H1 (cell line): ENCODE measurements around the gene AFAP1L1. TPM values are rescaled to one million over a fixed set of nuclear protein-coding genes. Genes with fewer than 3 reads are reported as not detected.

ENCODE experiments used
- RAD21 ChIP-seq, 2 experiments: IDR thresholded peaks in 1 of 2; conservative IDR thresholded peaks in 1 of 2; 2 replicates each; pipeline ENCODE4 v1.6.1; 2011; ENCODE audit warnings: low read depth in 2 of 2, low read length in 2 of 2, improper control_type of control experiment in 1 of 2, inconsistent platforms in 1 of 2, mild to moderate bottlenecking in 1 of 2, moderate library complexity in 1 of 2
- polyA plus RNA-seq, 7 experiments: library from polyadenylated mRNA; depleted of rRNA in 3 of 7; stranded (reverse) in 5 of 7; unstranded in 2 of 7; fragments of >200 nt in 5 of 7; fragments of 200-250 nt in 2 of 7; gene quantifications; 1 replicate in 5 of 7; 2 replicates in 1 of 7; 4 replicates in 1 of 7; pipeline versions ENCODE4 v1.2.1 to v1.2.3, GENCODE V29; 2011 to 2013; ENCODE audit warnings: missing spikeins in 2 of 7, mixed read lengths in 2 of 7
- total RNA-seq: library from RNA; stranded (reverse); fragmentation: NEBNext Ultra II Directional; extraction: Animal tissue kit (Norgen Biotek cat#: 25700); gene quantifications from 2 replicates; pipeline ENCODE4 v1.2.1, GENCODE V29; 2021

AFAP1L1 gene
- total and polyA plus RNA-seq, 2 of the 8 experiments (the other 6 are each of a cell fraction or from before 2014, with no cell fraction given), result 0.79 to 4.7 TPM

- TF ChIP-seq RAD21 (IDR thresholded peaks at IDR 0.05 in 1 of 2, conservative IDR thresholded peaks at IDR 0.05 in 1 of 2; ENCODE audit: low read depth in 2 of 2, low read length in 2 of 2), result peak; percentile 68 to 75
These were observed 45.8 kb downstream of the AFAP1L1 start (continued) for GRCh38 chr5:149317281-149318048.
